Glutamatergic neuron (in vitro differentiated cells): ENCODE data around the gene JAG1. TPM values are rescaled to one million over a fixed set of nuclear protein-coding genes. Genes with fewer than 3 reads are reported as not detected.

Experiments
- DNase-seq: peaks from one replicate; pipeline ENCODE4 v3.0.0; 2022
- H3K27ac Mint-ChIP-seq: one replicate; pipeline ENCODE4 v1.8.0; 2020; ENCODE audit warnings: mild to moderate bottlenecking, mixed read lengths, inconsistent platforms; ENCODE audit not compliant: unreplicated experiment
- H3K27me3 Mint-ChIP-seq: one replicate; pipeline ENCODE4 v1.8.0; 2020; ENCODE audit warnings: mild to moderate bottlenecking, moderate library complexity, mixed read lengths, inconsistent platforms; ENCODE audit not compliant: unreplicated experiment
- H3K36me3 Mint-ChIP-seq: one replicate; pipeline ENCODE4 v1.8.0; 2020; ENCODE audit warnings: mild to moderate bottlenecking, mixed read lengths, inconsistent platforms; ENCODE audit not compliant: unreplicated experiment
- H3K4me1 Mint-ChIP-seq: one replicate; pipeline ENCODE4 v1.8.0; 2020; ENCODE audit warnings: mild to moderate bottlenecking, low read depth, mixed read lengths, inconsistent platforms; ENCODE audit not compliant: unreplicated experiment
- H3K4me3 Mint-ChIP-seq: one replicate; pipeline ENCODE4 v1.8.0; 2020; ENCODE audit warnings: mild to moderate bottlenecking, mixed read lengths, inconsistent platforms; ENCODE audit not compliant: unreplicated experiment
- H3K9me3 Mint-ChIP-seq: one replicate; pipeline ENCODE4 v1.8.0; 2020; ENCODE audit warnings: mild to moderate bottlenecking, moderate library complexity, mixed read lengths, inconsistent platforms; ENCODE audit not compliant: unreplicated experiment
- CTCF ChIP-seq: fragments of 200-600 bp; sonication (generic); IDR thresholded peaks from one replicate; pipeline ENCODE4 v1.5.0; 2021; ENCODE audit not compliant: partially characterized antibody, unreplicated experiment
- total RNA-seq: library from RNA; stranded (reverse); fragmentation: NEBNext Ultra II Directional; extraction: Animal tissue kit (Norgen Biotek cat#: 25700); gene quantifications from one replicate; pipeline ENCODE4 v1.2.1, GENCODE V29; 2021; ENCODE audit not compliant: unreplicated experiment

Gene JAG1
- total RNA-seq, 1 donor from 2014 or later = 11.4 TPM

GRCh38 chr20:10701607-10702006 is 27.8 kb upstream of the JAG1 start:
- DNase-seq = no peak
- no peak overlapping the region for H3K27ac Mint-ChIP-seq
- no peak overlapping the region for H3K4me3 Mint-ChIP-seq
- H3K4me1 Mint-ChIP-seq = no peaks in the 10 kb centered on the region
- no peaks in the 10 kb centered on the region for H3K36me3 Mint-ChIP-seq
- H3K9me3 Mint-ChIP-seq = no peaks in the 10 kb centered on the region
- TF ChIP-seq CTCF = peak; percentile 44
- peaks cover 3% of the 10 kb centered on the region for H3K27me3 Mint-ChIP-seq

GRCh38 chr20:10699941-10700340 is 26.1 kb upstream of the JAG1 start:
- H3K27ac Mint-ChIP-seq = no peak overlapping the region
- DNase-seq = no peak
- no peaks in the 10 kb centered on the region for H3K9me3 Mint-ChIP-seq
- no peak for TF ChIP-seq CTCF
- no peaks in the 10 kb centered on the region for H3K4me1 Mint-ChIP-seq
- H3K36me3 Mint-ChIP-seq = no peaks in the 10 kb centered on the region
- no peak overlapping the region for H3K4me3 Mint-ChIP-seq
- peaks cover 3% of the 10 kb centered on the region for H3K27me3 Mint-ChIP-seq

- no peak for DNase-seq
- H3K9me3 Mint-ChIP-seq = no peaks in the 10 kb centered on the region
- no peaks in the 10 kb centered on the region for H3K36me3 Mint-ChIP-seq
- H3K27ac Mint-ChIP-seq = no peak overlapping the region
- no peaks in the 10 kb centered on the region for H3K4me1 Mint-ChIP-seq
- H3K4me3 Mint-ChIP-seq = no peak overlapping the region
- TF ChIP-seq CTCF = no peak
- peaks cover 3% of the 10 kb centered on the region for H3K27me3 Mint-ChIP-seq
These were observed 25.7 kb upstream of the JAG1 start for GRCh38 chr20:10699489-10699888.

GRCh38 chr20:10696650-10697049 is 22.9 kb upstream of the JAG1 start:
- Mint-ChIP-seq H3K4me1 (no peaks in the 10 kb centered on the region), H3K9me3 (no peaks in the 10 kb centered on the region), H3K27ac (no peak overlapping the region), H3K36me3 (no peaks in the 10 kb centered on the region), H3K4me3 (no peak overlapping the region), H3K27me3 (peaks cover 3% of the 10 kb centered on the region)
- peak; percentile 70 for TF ChIP-seq CTCF
- peak; percentile 20 for DNase-seq

GRCh38 chr20:10689385-10689784 is 15.6 kb upstream of the JAG1 start:
- no peak overlapping the region for H3K27ac Mint-ChIP-seq
- no peak overlapping the region for H3K4me3 Mint-ChIP-seq

More at GRCh38 chr20:10689385-10689784, 15.6 kb upstream of the JAG1 start:
- DNase-seq = no peak
- Mint-ChIP-seq H3K9me3 (no peaks in the 10 kb centered on the region), H3K36me3 (no peaks in the 10 kb centered on the region), H3K27me3 (peaks cover 3% of the 10 kb centered on the region), H3K4me1 (peaks cover 6% of the 10 kb centered on the region)
- no peak for TF ChIP-seq CTCF
